ENCODE measurements around the gene DDX25. TPM values are rescaled to one million over a fixed set of nuclear protein-coding genes. Genes with fewer than 3 reads are reported as not detected.

Gene DDX25
- total RNA-seq, 1 donor from 2014 or later, result 0.46 TPM

- Histone ChIP-seq H3K27me3 (peaks cover 6% of the 10 kb centered on the region), H3K36me3 (no peaks in the 10 kb centered on the region), H3K4me1 (no peaks in the 10 kb centered on the region), H3K9me3 (no peaks in the 10 kb centered on the region), H3K4me3 (no peak overlapping the region), H3K27ac (no peak overlapping the region)
- no peak for ATAC-seq
- TF ChIP-seq CTCF (IDR thresholded peaks at IDR 0.05), result no peak
- no peak for DNase-seq
- intact Hi-C loops (cut with DNase I), result no loop called here
Measured at GRCh38 chr11:125916683-125917347, 12.5 kb downstream of the DDX25 start.

- H3K4me1 ChIP-seq, result no peaks in the 10 kb centered on the region
- no peaks in the 10 kb centered on the region for H3K36me3 ChIP-seq
- intact Hi-C loops (cut with DNase I), result no loop called here
- H3K27ac ChIP-seq, result no peak overlapping the region
- DNase-seq (no peak), ATAC-seq (no peak)
- H3K27me3 ChIP-seq, result peaks cover 6% of the 10 kb centered on the region
- no peak overlapping the region for H3K4me3 ChIP-seq
- no peak for TF ChIP-seq CTCF (IDR thresholded peaks at IDR 0.05)
- H3K9me3 ChIP-seq, result no peaks in the 10 kb centered on the region
Measured at GRCh38 chr11:125918140-125918840, 14.0 kb downstream of the DDX25 start.

GRCh38 chr11:125921042-125921441, 16.7 kb downstream of the DDX25 start:
- no peak for ATAC-seq
- H3K9me3 ChIP-seq, result no peaks in the 10 kb centered on the region
- no peak overlapping the region for H3K27ac ChIP-seq
- no peaks in the 10 kb centered on the region for H3K4me1 ChIP-seq
- intact Hi-C loops (cut with DNase I), result loop anchor here (5.0 kb wide), 1 partner anchor 271 kb away; no protein-coding TSS in a partner anchor
- no peaks in the 10 kb centered on the region for H3K36me3 ChIP-seq
- no peak overlapping the region for H3K4me3 ChIP-seq
- peak; percentile 13 for DNase-seq
- peaks cover 6% of the 10 kb centered on the region for H3K27me3 ChIP-seq
- TF ChIP-seq CTCF (IDR thresholded peaks at IDR 0.05), result no peak

- Histone ChIP-seq H3K27me3 (peaks cover 1% of the 10 kb centered on the region), H3K36me3 (no peaks in the 10 kb centered on the region), H3K4me1 (no peaks in the 10 kb centered on the region), H3K27ac (no peak overlapping the region), H3K9me3 (no peaks in the 10 kb centered on the region), H3K4me3 (no peak overlapping the region)
- TF ChIP-seq CTCF (IDR thresholded peaks at IDR 0.05), result no peak
- no peak for ATAC-seq
- peak; percentile 23 for DNase-seq
- intact Hi-C loops (cut with DNase I), result loop anchor here (5.0 kb wide), 1 partner anchor 270 kb away; no protein-coding TSS in a partner anchor
Measured at GRCh38 chr11:125922156-125922555, 17.8 kb downstream of the DDX25 start.

- Histone ChIP-seq H3K27ac (no peak overlapping the region), H3K4me3 (no peak overlapping the region), H3K4me1 (no peaks in the 10 kb centered on the region), H3K36me3 (no peaks in the 10 kb centered on the region), H3K27me3 (no peaks in the 10 kb centered on the region), H3K9me3 (no peaks in the 10 kb centered on the region)
- intact Hi-C loops (cut with DNase I), result loop anchor here (5.0 kb wide), 1 partner anchor 269 kb away; no protein-coding TSS in a partner anchor
- DNase-seq, result peak; percentile 43
- TF ChIP-seq CTCF (IDR thresholded peaks at IDR 0.05), result peak; percentile 76
- ATAC-seq, result peak; percentile 90
Measured at GRCh38 chr11:125923012-125923579, 18.8 kb downstream of the DDX25 start.
